ENCODE data around the gene SIM1. TPM values are rescaled to one million over a fixed set of nuclear protein-coding genes. Genes with fewer than 3 reads are reported as not detected.

Gene SIM1
- total RNA-seq, 2 donors from 2014 or later = not detected

GRCh38 chr6:100503043-100503705 is 38.5 kb upstream of the SIM1 start:
- Histone ChIP-seq H3K27me3 (no peaks in the 10 kb centered on the region), H3K9me3 (peaks cover 0 to 4% of the 10 kb centered on the region in 2 donors), H3K4me1 (no peaks in the 10 kb centered on the region), H3K36me3 (no peaks in the 10 kb centered on the region), H3K4me3 (no peak overlapping the region), H3K27ac (no peak overlapping the region)
- no peak for DNase-seq (ENCODE audit: low spot score)
- TF ChIP-seq CTCF (IDR thresholded peaks at IDR 0.05) = no peak

GRCh38 chr6:100493206-100493888 is 28.6 kb upstream of the SIM1 start:
- H3K9me3 ChIP-seq = no peaks in the 10 kb centered on the region
- H3K36me3 ChIP-seq = no peaks in the 10 kb centered on the region
- DNase-seq (ENCODE audit: low spot score) = no peak
- H3K27ac ChIP-seq = no peak overlapping the region
- H3K4me1 ChIP-seq = no peaks in the 10 kb centered on the region
- no peak for TF ChIP-seq CTCF (IDR thresholded peaks at IDR 0.05)
- H3K27me3 ChIP-seq = no peaks in the 10 kb centered on the region
- H3K4me3 ChIP-seq = no peak overlapping the region

- Histone ChIP-seq H3K4me3 (no peak overlapping the region), H3K4me1 (no peaks in the 10 kb centered on the region), H3K36me3 (no peaks in the 10 kb centered on the region), H3K9me3 (no peaks in the 10 kb centered on the region), H3K27ac (no peak overlapping the region), H3K27me3 (no peaks in the 10 kb centered on the region)
- DNase-seq (ENCODE audit: low spot score) = no peak
- TF ChIP-seq CTCF (IDR thresholded peaks at IDR 0.05) = no peak
Measured at GRCh38 chr6:100491952-100492670, 27.4 kb upstream of the SIM1 start.

GRCh38 chr6:100490065-100490464 is 25.3 kb upstream of the SIM1 start:
- no peak for DNase-seq (ENCODE audit: low spot score)
- H3K36me3 ChIP-seq = no peaks in the 10 kb centered on the region
- H3K4me3 ChIP-seq = no peak overlapping the region
- H3K27me3 ChIP-seq = no peaks in the 10 kb centered on the region
- no peak overlapping the region for H3K27ac ChIP-seq
- no peaks in the 10 kb centered on the region for H3K9me3 ChIP-seq
- H3K4me1 ChIP-seq = no peaks in the 10 kb centered on the region
- TF ChIP-seq CTCF (IDR thresholded peaks at IDR 0.05) = no peak

- Histone ChIP-seq H3K27ac (no peak overlapping the region), H3K9me3 (no peaks in the 10 kb centered on the region), H3K4me1 (no peaks in the 10 kb centered on the region), H3K36me3 (no peaks in the 10 kb centered on the region), H3K27me3 (no peaks in the 10 kb centered on the region), H3K4me3 (no peak overlapping the region)
- DNase-seq (ENCODE audit: low spot score) = no peak
- no peak for TF ChIP-seq CTCF (IDR thresholded peaks at IDR 0.05)
Measured at GRCh38 chr6:100488244-100488643, 23.5 kb upstream of the SIM1 start.
